OCI-LY7 (cell line): Measurements from ENCODE around the gene KIAA0586. TPM values are rescaled to one million over a fixed set of nuclear protein-coding genes. Genes with fewer than 3 reads are reported as not detected.

Experiments used
- BruUV-seq: library from RNA; stranded (reverse); fragments of 400-500 nt; replicated peaks from 2 replicates; lab custom pipeline; 2021; lab: Mats Ljungman, UMichigan
- CTCF ChIA-PET: fragments of 300-600 bp; sonication (Branson Sonifier 250); formaldehyde crosslinking; loops from one replicate; lab custom pipeline; 2022; ENCODE audit warnings: antibody characterized with exemption; ENCODE audit not compliant: unreplicated experiment; lab: Charles Lee
- POLR2A ChIA-PET: fragments of 300-600 bp; sonication (Branson Sonifier 250); formaldehyde crosslinking; loops from one replicate; lab custom pipeline; 2022; ENCODE audit warnings: antibody characterized with exemption; lab: Charles Lee
- DNase-seq: peaks from one replicate; pipeline ENCODE4 v3.0.0-alpha.2; 2015; ENCODE audit warnings: low spot score
- H2AFZ ChIP-seq: fragments of 200-600 bp; sonication (generic), shearing (Covaris generic); 2 replicates; pipeline ENCODE4 v1.6.1; 2014; ENCODE audit warnings: mild to moderate bottlenecking, antibody characterized with exemption, low read length, moderate library complexity
- H3K27ac ChIP-seq: fragments of 200-600 bp; sonication (generic); 2 replicates; pipeline ENCODE4 v1.5.1; 2014; ENCODE audit warnings: mixed run types, low read depth, mild to moderate bottlenecking, moderate library complexity, low read length, inconsistent platforms; ENCODE audit not compliant: poor library complexity, severe bottlenecking
- H3K36me3 ChIP-seq: fragments of 200-600 bp; sonication (generic); 2 replicates; pipeline ENCODE4 v1.6.1; 2014; ENCODE audit warnings: mild to moderate bottlenecking, antibody characterized with exemption, low read length, moderate library complexity, mixed read lengths; ENCODE audit not compliant: insufficient read depth
- H3K4me1 ChIP-seq: fragments of 200-600 bp; sonication (generic); 2 replicates; pipeline ENCODE4 v1.5.1; 2014; ENCODE audit warnings: mild to moderate bottlenecking, low read length; ENCODE audit not compliant: insufficient read depth, poor library complexity, severe bottlenecking
- H3K4me2 ChIP-seq: fragments of 200-600 bp; sonication (generic); 2 replicates; pipeline ENCODE4 v1.6.1; 2014; ENCODE audit warnings: mild to moderate bottlenecking, low read length
- H3K4me3 ChIP-seq: fragments of 200-600 bp; sonication (generic); 2 replicates; pipeline ENCODE4 v1.5.1; 2014; ENCODE audit warnings: mild to moderate bottlenecking, low read depth, low read length; ENCODE audit not compliant: poor library complexity, severe bottlenecking
- H3K79me2 ChIP-seq: fragments of 200-600 bp; sonication (generic); 2 replicates; pipeline ENCODE4 v1.6.1; 2016; ENCODE audit warnings: low read depth, mild to moderate bottlenecking, low read length, moderate library complexity, mixed read lengths; ENCODE audit not compliant: insufficient read depth
- H3K9me2 ChIP-seq: fragments of 200-600 bp; sonication (generic); 2 replicates; pipeline ENCODE4 v1.6.1; 2016; ENCODE audit warnings: mild to moderate bottlenecking, low read length, mixed read lengths; ENCODE audit not compliant: insufficient read depth
- H3K9me3 ChIP-seq: fragments of 200-600 bp; sonication (generic); 2 replicates; pipeline ENCODE4 v1.6.1; 2014; ENCODE audit warnings: mild to moderate bottlenecking, mixed run types, low read length, mixed read lengths
- H4K20me1 ChIP-seq: fragments of 200-600 bp; sonication (generic); 2 replicates; pipeline ENCODE4 v1.6.1; 2014; ENCODE audit warnings: mild to moderate bottlenecking, antibody characterized with exemption, low read length, moderate library complexity, mixed read lengths; ENCODE audit not compliant: insufficient read depth
- EZH2phosphoT487 ChIP-seq: fragments of 200-600 bp; sonication (generic); IDR thresholded peaks from 2 replicates; pipeline ENCODE4 v1.6.1; 2018; ENCODE audit warnings: low read depth, borderline replicate concordance, mild to moderate bottlenecking, mixed run types, antibody characterized with exemption, low read length, moderate library complexity, mixed read lengths
- intact Hi-C: fragments of 100-400 bp; cut with micrococcal nuclease; formaldehyde crosslinking; loops from one replicate; pipeline ENCODE4 v1.10.0; 2022; ENCODE audit not compliant: unreplicated experiment
- total RNA-seq, 2 experiments: library from RNA; depleted of rRNA in 1 of 2; stranded (reverse); fragments of >200 nt in 1 of 2; shearing (Covaris generic) in 1 of 2; gene quantifications; 2 replicates each; pipeline ENCODE4 v1.2.3, GENCODE V29; 2014 to 2022
- TF ChIP-seq, protein P1 (sequence below): fragments of 200-600 bp; sonication (generic); conservative IDR thresholded peaks from 2 replicates; pipeline ENCODE4 v1.5.1; 2014; ENCODE audit warnings: mild to moderate bottlenecking, antibody characterized with exemption, low read length, moderate library complexity, mixed read lengths

KIAA0586 gene
- total RNA-seq, 2 experiments from 2014 or later: 20.5 to 41.7 TPM

DNA sequence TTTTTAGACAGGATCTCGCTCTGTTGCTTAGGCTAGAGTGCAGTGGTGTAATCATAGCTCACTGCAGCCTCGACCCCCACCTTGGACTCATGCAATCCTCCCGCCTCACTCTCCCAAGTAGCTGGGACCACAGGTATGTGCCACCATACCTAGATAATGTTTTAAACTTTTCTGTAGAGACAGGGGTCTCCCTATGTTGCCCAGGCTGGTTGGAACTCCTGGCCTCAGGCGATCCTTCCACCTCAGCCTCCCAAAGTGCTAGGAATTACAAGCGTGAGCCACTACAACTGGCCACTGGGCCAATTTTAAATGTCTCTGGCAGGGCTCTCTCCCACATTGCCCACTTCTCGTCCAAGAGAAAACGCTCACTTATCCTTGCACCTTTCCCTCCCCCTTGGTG lies 143.7 kb downstream of the KIAA0586 start:
- no peak for DNase-seq
- no TSS peak for BruUV-seq
- H3K27ac ChIP-seq: no peak overlapping the region
- no peaks in the 10 kb centered on the region for H3K36me3 ChIP-seq
- no peaks in the 10 kb centered on the region for H3K4me1 ChIP-seq
- no peaks in the 10 kb centered on the region for H4K20me1 ChIP-seq
- intact Hi-C loops: no loop called here
- H3K4me2 ChIP-seq: no peak overlapping the region
- no peaks in the 10 kb centered on the region for H3K9me2 ChIP-seq
- H3K9me3 ChIP-seq: no peaks in the 10 kb centered on the region
- no peak overlapping the region for H2AFZ ChIP-seq
- no peak for TF ChIP-seq EZH2phosphoT487
- TF ChIP-seq, protein P1, sequence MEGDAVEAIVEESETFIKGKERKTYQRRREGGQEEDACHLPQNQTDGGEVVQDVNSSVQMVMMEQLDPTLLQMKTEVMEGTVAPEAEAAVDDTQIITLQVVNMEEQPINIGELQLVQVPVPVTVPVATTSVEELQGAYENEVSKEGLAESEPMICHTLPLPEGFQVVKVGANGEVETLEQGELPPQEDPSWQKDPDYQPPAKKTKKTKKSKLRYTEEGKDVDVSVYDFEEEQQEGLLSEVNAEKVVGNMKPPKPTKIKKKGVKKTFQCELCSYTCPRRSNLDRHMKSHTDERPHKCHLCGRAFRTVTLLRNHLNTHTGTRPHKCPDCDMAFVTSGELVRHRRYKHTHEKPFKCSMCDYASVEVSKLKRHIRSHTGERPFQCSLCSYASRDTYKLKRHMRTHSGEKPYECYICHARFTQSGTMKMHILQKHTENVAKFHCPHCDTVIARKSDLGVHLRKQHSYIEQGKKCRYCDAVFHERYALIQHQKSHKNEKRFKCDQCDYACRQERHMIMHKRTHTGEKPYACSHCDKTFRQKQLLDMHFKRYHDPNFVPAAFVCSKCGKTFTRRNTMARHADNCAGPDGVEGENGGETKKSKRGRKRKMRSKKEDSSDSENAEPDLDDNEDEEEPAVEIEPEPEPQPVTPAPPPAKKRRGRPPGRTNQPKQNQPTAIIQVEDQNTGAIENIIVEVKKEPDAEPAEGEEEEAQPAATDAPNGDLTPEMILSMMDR: no peak
- no peak overlapping the region for H3K4me3 ChIP-seq
- POLR2A ChIA-PET: interaction anchor here (0.6 to 1.0 kb wide), 2 partner anchors 37 to 1688 kb away, joined by 3 to 5 read pairs; no protein-coding TSS in a partner anchor
- no peaks in the 10 kb centered on the region for H3K79me2 ChIP-seq
- CTCF ChIA-PET: no interaction called here

- no peak for DNase-seq
- no peaks in the 10 kb centered on the region for H3K79me2 ChIP-seq
- CTCF ChIA-PET: no interaction called here
- no peak overlapping the region for H3K27ac ChIP-seq
- H3K9me2 ChIP-seq: no peaks in the 10 kb centered on the region
- POLR2A ChIA-PET: interaction anchor here (0.6 kb wide), 1 partner anchor 1689 kb away, joined by 5 read pairs; no protein-coding TSS in a partner anchor
- H3K36me3 ChIP-seq: no peaks in the 10 kb centered on the region
- no peaks in the 10 kb centered on the region for H4K20me1 ChIP-seq
- no peak overlapping the region for H2AFZ ChIP-seq
- intact Hi-C loops: no loop called here
- H3K4me1 ChIP-seq: no peaks in the 10 kb centered on the region
- no peaks in the 10 kb centered on the region for H3K9me3 ChIP-seq
- TF ChIP-seq, protein P1: no peak
- TF ChIP-seq EZH2phosphoT487: no peak
- H3K4me3 ChIP-seq: no peak overlapping the region
- H3K4me2 ChIP-seq: no peak overlapping the region
- BruUV-seq: no TSS peak
Observed at GRCh38 chr14:58571769-58572472, 144.4 kb downstream of the KIAA0586 start.

- Histone ChIP-seq H3K36me3 (no peaks in the 10 kb centered on the region), H4K20me1 (no peaks in the 10 kb centered on the region), H3K27ac (no peak overlapping the region), H3K4me3 (no peak overlapping the region), H3K79me2 (no peaks in the 10 kb centered on the region), H2AFZ (no peak overlapping the region), H3K9me2 (no peaks in the 10 kb centered on the region), H3K4me2 (no peak overlapping the region), H3K9me3 (no peaks in the 10 kb centered on the region), H3K4me1 (no peaks in the 10 kb centered on the region)
- POLR2A ChIA-PET: no interaction called here
- DNase-seq: no peak
- intact Hi-C loops: no loop called here
- CTCF ChIA-PET: no interaction called here
- TF ChIP-seq EZH2phosphoT487: no peak
- TF ChIP-seq, protein P1: no peak
- BruUV-seq: no TSS peak
Observed at GRCh38 chr14:58572473-58572853, 144.9 kb downstream of the KIAA0586 start.
